Panc1 (cell line): ENCODE data around the gene TKT.

ENCODE experiments used
- CTCF ChIP-seq: fragments of 450-650 bp; IDR thresholded peaks from 2 replicates; pipeline ENCODE4 v1.5.1; 2017; ENCODE audit warnings: mild to moderate bottlenecking
- POLR2AphosphoS5 ChIP-seq: IDR thresholded peaks from 2 replicates; pipeline ENCODE4 v1.6.1; 2012; ENCODE audit warnings: mild to moderate bottlenecking, low read depth, low read length, moderate library complexity
- REST ChIP-seq, 2 experiments: IDR thresholded peaks; 2 replicates each; pipeline ENCODE4 v1.6.1; 2011 to 2012; ENCODE audit warnings: low read depth in 2 of 2, control low read depth in 1 of 2, low read length in 1 of 2, mild to moderate bottlenecking in 1 of 2, moderate library complexity in 1 of 2; ENCODE audit not compliant: insufficient read depth in 1 of 2
- SIN3A ChIP-seq: IDR thresholded peaks from 2 replicates; pipeline ENCODE4 v1.6.1; 2012; ENCODE audit warnings: low read depth, mild to moderate bottlenecking, low read length, moderate library complexity, borderline replicate concordance; ENCODE audit not compliant: insufficient read depth
- TCF7L2 ChIP-seq: IDR thresholded peaks from 2 replicates; pipeline ENCODE4 v1.6.1; 2011; ENCODE audit warnings: mild to moderate bottlenecking, low read depth, low read length, inconsistent platforms

GRCh38 chr3:53230789-53231188 lies 25.0 kb downstream of the TKT start:
- TF ChIP-seq SIN3A (no peak), CTCF (no peak), POLR2AphosphoS5 (no peak), REST (IDR thresholded peaks at IDR 0.05; ENCODE audit: insufficient read depth in 1 of 2, low read depth in 2 of 2, low read length in 1 of 2) (no peak), TCF7L2 (no peak)
